Esophagus mucosa (tissue), 1 donor: Measurements from ENCODE around the gene CD300LG. TPM values are rescaled to one million over a fixed set of nuclear protein-coding genes. Genes with fewer than 3 reads are reported as not detected.

ENCODE experiments used
- ATAC-seq: fragments of 200-7000 bp; cut with Tn5 transposase; one replicate; pipeline ENCODE4 v1.9.1; 2020
- total RNA-seq: library from RNA; stranded (reverse); gene quantifications from one replicate; pipeline ENCODE4 v1.2.4, GENCODE V29; 2023
- donor health status: DM: yes; HTN: yes; CAD: no.

CD300LG gene
- total RNA-seq, 1 donor from 2014 or later, result 0.28 TPM

- no peak for ATAC-seq
These were observed 61.2 kb downstream of the CD300LG start for GRCh38 chr17:43907998-43908721.

DNA sequence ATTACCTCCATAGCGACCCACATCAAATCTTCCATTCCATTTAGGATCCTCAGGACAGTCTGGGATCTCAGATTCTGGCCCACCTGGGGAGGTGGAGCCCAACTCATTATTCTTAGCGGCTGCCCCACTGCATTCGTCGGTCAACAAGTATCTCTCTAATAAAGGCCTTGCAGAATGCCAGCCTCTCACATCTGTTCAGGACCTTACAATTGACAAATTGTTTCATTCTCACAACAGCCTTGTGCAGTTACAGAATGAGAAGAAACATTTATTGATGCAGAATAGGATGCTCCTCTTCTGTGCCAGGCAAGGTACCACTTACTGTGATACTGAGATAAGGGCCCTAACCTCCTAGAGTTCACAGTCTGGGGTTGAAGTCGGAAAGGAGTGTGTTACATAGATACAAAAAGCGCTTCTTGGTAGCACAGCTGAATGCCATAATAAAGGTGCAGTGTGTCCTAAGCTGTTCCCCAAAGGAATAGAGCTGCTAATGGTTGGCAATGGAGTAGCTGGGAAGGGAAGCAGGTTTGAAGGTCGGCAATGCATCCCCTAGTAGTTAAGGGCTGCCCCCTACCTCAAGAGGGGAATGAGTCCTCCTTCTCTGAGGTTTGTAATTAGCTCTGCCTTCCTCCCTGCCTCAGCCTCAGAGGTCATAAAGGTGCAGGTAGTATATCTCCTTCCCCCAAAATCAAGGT lies 62.7 kb downstream of the CD300LG start:
- ATAC-seq, result no peak

- no peak for ATAC-seq
These were observed 64.9 kb downstream of the CD300LG start for GRCh38 chr17:43911904-43912303.

DNA sequence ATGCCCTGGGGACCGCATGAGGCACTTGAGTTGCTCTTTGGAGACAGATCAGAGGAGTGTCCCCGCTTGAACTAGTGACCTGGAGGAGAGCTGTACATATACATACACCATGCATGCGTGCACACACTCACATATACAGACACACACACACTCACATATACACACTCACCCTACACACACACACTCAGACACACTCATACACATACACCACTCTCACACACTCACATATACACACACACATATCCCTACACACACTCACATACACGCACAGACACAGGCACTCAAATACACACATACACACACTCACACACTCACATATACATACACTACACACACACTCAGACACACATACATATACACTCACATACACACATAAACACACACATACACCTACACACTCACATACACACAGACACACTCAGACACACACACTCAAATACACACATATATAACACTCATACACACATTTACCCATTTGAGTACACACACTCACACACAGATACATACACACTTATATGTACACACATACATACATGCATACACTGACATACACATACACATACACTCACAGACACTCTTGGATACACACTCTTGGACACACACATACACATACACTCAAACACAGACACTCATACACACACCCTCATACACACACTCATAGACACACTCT lies 65.8 kb downstream of the CD300LG start:
- ATAC-seq, result no peak

Other genes starting within 250 kb of the CD300LG start
- gene MEOX1, start 185.3 kb upstream of the CD300LG start, total RNA-seq, result 1.2 TPM
- gene SOST, start 88.4 kb upstream of the CD300LG start, total RNA-seq, result not detected
- 36.3 TPM for gene DUSP3, start 68.2 kb upstream of the CD300LG start, total RNA-seq
- not detected for gene CFAP97D1, start 66.7 kb upstream of the CD300LG start, total RNA-seq
- gene MPP3, start 14.0 kb upstream of the CD300LG start, total RNA-seq, result 2.8 TPM
- gene MPP2, start 60.4 kb downstream of the CD300LG start, total RNA-seq, result 0.32 TPM
- not detected for gene PPY, start 95.3 kb downstream of the CD300LG start, total RNA-seq
- not detected for gene PYY, start 106.8 kb downstream of the CD300LG start, total RNA-seq
- 2.4 TPM for gene NAGS, start 157.4 kb downstream of the CD300LG start, total RNA-seq
- 23.2 TPM for gene TMEM101, start 167.8 kb downstream of the CD300LG start, total RNA-seq
- gene LSM12, start 219.5 kb downstream of the CD300LG start, total RNA-seq, result 41.8 TPM
- 24.0 TPM for gene G6PC3, start 223.6 kb downstream of the CD300LG start, total RNA-seq